H9 (cell line): ENCODE data around the gene CATSPERZ. TPM values are rescaled to one million over a fixed set of nuclear protein-coding genes. Genes with fewer than 3 reads are reported as not detected.

Experiments used
- DNase-seq: peaks from one replicate; pipeline ENCODE4 v3.0.0-alpha.2; 2017
- H2AFZ ChIP-seq: one replicate; pipeline ENCODE4 v1.6.1; 2013; ENCODE audit warnings: mild to moderate bottlenecking, low read length, control low read depth, moderate library complexity
- H2AK5ac ChIP-seq: 2 replicates; pipeline ENCODE4 v1.6.1; 2013; ENCODE audit warnings: low read length, control low read depth, mixed read lengths; ENCODE audit not compliant: insufficient read length
- H2BK120ac ChIP-seq: one replicate; pipeline ENCODE4 v1.6.1; 2013; ENCODE audit warnings: low read depth, mild to moderate bottlenecking, low read length, control low read depth, inconsistent platforms; ENCODE audit not compliant: poor library complexity, severe bottlenecking
- H2BK12ac ChIP-seq: 2 replicates; pipeline ENCODE4 v1.6.1; 2013; ENCODE audit warnings: low read length, control low read depth, mixed read lengths, low read depth; ENCODE audit not compliant: insufficient read length
- H2BK15ac ChIP-seq: 2 replicates; pipeline ENCODE4 v1.6.1; 2013; ENCODE audit warnings: low read depth, low read length, control low read depth
- H2BK20ac ChIP-seq: one replicate; pipeline ENCODE4 v1.6.1; 2013; ENCODE audit warnings: low read depth, mild to moderate bottlenecking, low read length, control low read depth, inconsistent platforms; ENCODE audit not compliant: poor library complexity, severe bottlenecking
- H2BK5ac ChIP-seq: 2 replicates; pipeline ENCODE4 v1.6.1; 2013; ENCODE audit warnings: low read length, control low read depth, mixed read lengths; ENCODE audit not compliant: insufficient read length
- H3K14ac ChIP-seq: 2 replicates; pipeline ENCODE4 v1.6.1; 2013; ENCODE audit warnings: low read length, control low read depth; ENCODE audit not compliant: insufficient read depth
- H3K18ac ChIP-seq: 2 replicates; pipeline ENCODE4 v1.6.1; 2013; ENCODE audit warnings: low read depth, mild to moderate bottlenecking, mixed read lengths, low read length, control low read depth; ENCODE audit not compliant: insufficient read length
- H3K23ac ChIP-seq: 2 replicates; pipeline ENCODE4 v1.6.1; 2013; ENCODE audit warnings: low read length, control low read depth, mixed read lengths, low read depth; ENCODE audit not compliant: insufficient read length
- H3K23me2 ChIP-seq: 2 replicates; pipeline ENCODE4 v1.6.1; 2013; ENCODE audit warnings: low read depth, mild to moderate bottlenecking, mixed read lengths, low read length, control low read depth; ENCODE audit not compliant: insufficient read length, poor library complexity, severe bottlenecking
- H3K27ac ChIP-seq: 2 replicates; pipeline ENCODE4 v1.5.1; 2013; ENCODE audit warnings: low read length, control low read depth, mixed read lengths, low read depth; ENCODE audit not compliant: insufficient read length
- H3K27me3 ChIP-seq: 2 replicates; pipeline ENCODE4 v1.6.1; 2013; ENCODE audit warnings: low read length, control low read depth, inconsistent platforms; ENCODE audit not compliant: insufficient read depth
- H3K4ac ChIP-seq: 2 replicates; pipeline ENCODE4 v1.6.1; 2013; ENCODE audit warnings: low read depth, mild to moderate bottlenecking, control low read depth, inconsistent platforms, low read length, moderate library complexity
- H3K4me1 ChIP-seq: 2 replicates; pipeline ENCODE4 v1.6.1; 2013; ENCODE audit warnings: low read length, control low read depth, inconsistent platforms; ENCODE audit not compliant: insufficient read depth
- H3K4me2 ChIP-seq: 2 replicates; pipeline ENCODE4 v1.6.1; 2013; ENCODE audit warnings: low read length, control low read depth, mixed read lengths; ENCODE audit not compliant: insufficient read length, insufficient read depth
- H3K56ac ChIP-seq: 2 replicates; pipeline ENCODE4 v1.6.1; 2013; ENCODE audit warnings: low read depth, mild to moderate bottlenecking, mixed read lengths, low read length, control low read depth; ENCODE audit not compliant: insufficient read length
- H3K79me1 ChIP-seq: 2 replicates; pipeline ENCODE4 v1.6.1; 2013; ENCODE audit warnings: low read depth, mild to moderate bottlenecking, moderate library complexity, low read length, control low read depth, inconsistent platforms; ENCODE audit not compliant: insufficient read depth, poor library complexity, severe bottlenecking
- H3K79me2 ChIP-seq: 2 replicates; pipeline ENCODE4 v1.6.1; 2013; ENCODE audit warnings: low read length, control low read depth, inconsistent platforms; ENCODE audit not compliant: insufficient read depth
- H3K9ac ChIP-seq: 2 replicates; pipeline ENCODE4 v1.6.1; 2013; ENCODE audit warnings: low read length, control low read depth, mixed read lengths; ENCODE audit not compliant: insufficient read length; ENCODE audit errors: extremely low read depth
- H3K9me3 ChIP-seq: one replicate; pipeline ENCODE4 v1.6.1; 2013; ENCODE audit warnings: low read depth, low read length, inconsistent platforms; ENCODE audit not compliant: control insufficient read depth
- H3T11ph ChIP-seq: one replicate; pipeline ENCODE4 v1.6.1; 2013; ENCODE audit warnings: mild to moderate bottlenecking, low read length, control low read depth, inconsistent platforms
- H4K20me1 ChIP-seq: one replicate; pipeline ENCODE4 v1.6.1; 2013; ENCODE audit not compliant: control insufficient read depth, insufficient read length, insufficient read depth
- H4K5ac ChIP-seq: 2 replicates; pipeline ENCODE4 v1.6.1; 2013; ENCODE audit warnings: low read depth, mild to moderate bottlenecking, mixed read lengths, low read length, control low read depth; ENCODE audit not compliant: insufficient read length
- H4K8ac ChIP-seq: replicated peaks from 2 replicates; pipeline ENCODE4 v1.6.1; 2013; ENCODE audit warnings: low read length, control low read depth, mixed read lengths, low read depth; ENCODE audit not compliant: insufficient read length
- H4K91ac ChIP-seq: 2 replicates; pipeline ENCODE4 v1.6.1; 2013; ENCODE audit warnings: low read depth, mild to moderate bottlenecking, moderate library complexity, mixed read lengths, low read length, control low read depth; ENCODE audit not compliant: insufficient read length
- H3K27ac Mint-ChIP-seq, 3 experiments: 2 replicates in 2 of 3; 3 replicates in 1 of 3; pipeline ENCODE4 v1.8.0; 2020 to 2021; ENCODE audit warnings: mixed read lengths in 3 of 3, mild to moderate bottlenecking in 1 of 3, moderate library complexity in 1 of 3
- H3K27me3 Mint-ChIP-seq: 2 replicates; pipeline ENCODE4 v1.8.0; 2021; ENCODE audit warnings: low read depth, mild to moderate bottlenecking, moderate library complexity, mixed read lengths
- H3K36me3 Mint-ChIP-seq, 3 experiments: 2 replicates in 2 of 3; 3 replicates in 1 of 3; pipeline ENCODE4 v1.8.0; 2020 to 2021; ENCODE audit warnings: low read depth in 3 of 3, mixed read lengths in 3 of 3; ENCODE audit not compliant: insufficient read depth in 1 of 3
- H3K4me1 Mint-ChIP-seq, 2 experiments: 2 replicates each; pipeline ENCODE4 v1.8.0; 2020; ENCODE audit warnings: mixed read lengths in 2 of 2
- H3K4me3 Mint-ChIP-seq, 2 experiments: 2 replicates in 1 of 2; 3 replicates in 1 of 2; pipeline ENCODE4 v1.8.0; 2020 to 2021; ENCODE audit warnings: mild to moderate bottlenecking in 2 of 2, mixed read lengths in 2 of 2, moderate library complexity in 1 of 2
- H3K9me3 Mint-ChIP-seq, 2 experiments: 2 replicates in 1 of 2; 3 replicates in 1 of 2; pipeline ENCODE4 v1.8.0; 2020; ENCODE audit warnings: mild to moderate bottlenecking in 2 of 2, mixed read lengths in 2 of 2, moderate library complexity in 1 of 2
- WGBS: extraction: QIAGEN DNeasy Blood & Tissue Kit; methylation state at CpG from one replicate; pipeline ENCODE4 v1.1.7; 2013; ENCODE audit warnings: missing lambda C conversion rate, low lambda C conversion rate, mixed read lengths; ENCODE audit not compliant: insufficient read length; ENCODE audit errors: extremely low coverage; 5-methylcytosine and 5-hydroxymethylcytosine counted together
- total RNA-seq: library from RNA; stranded (reverse); gene quantifications from 2 replicates; pipeline ENCODE4 v1.2.1, GENCODE V29; 2021
- TF ChIP-seq, protein P1 (sequence below): fragments of 200-600 bp; sonication (generic); conservative IDR thresholded peaks from 3 replicates; pipeline ENCODE4 v1.8.0; 2021; ENCODE audit warnings: antibody characterized with exemption, mild to moderate bottlenecking

The CATSPERZ gene
- total RNA-seq, 1 experiment from 2014 or later: 0.92 TPM

DNA sequence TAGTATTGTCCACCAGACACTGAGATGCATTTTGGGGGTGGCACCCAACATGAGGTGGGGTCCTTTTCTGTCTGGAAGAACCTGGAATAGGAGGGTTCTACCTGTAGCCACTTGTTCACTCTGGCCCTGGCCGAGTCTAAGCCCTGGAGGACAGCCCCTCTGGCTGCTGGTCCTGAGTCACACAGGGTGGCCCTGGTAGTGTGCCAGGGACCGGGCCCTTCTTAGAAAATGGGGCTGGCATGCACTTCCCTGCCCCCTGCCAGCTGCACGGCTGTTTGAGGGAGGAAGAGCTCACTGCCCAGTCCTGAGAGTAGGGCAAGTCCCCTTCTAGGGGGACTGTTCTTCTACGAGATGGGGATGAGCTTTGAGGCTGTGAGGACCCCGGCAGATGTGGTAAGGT lies 46.7 kb upstream of the CATSPERZ start:
- Mint-ChIP-seq H3K36me3 (peaks cover 24 to 44% (median 37%) of the 10 kb centered on the region in 3 experiments; a peak in 6 of 7 replicates), H3K9me3 (no peaks in the 10 kb centered on the region), H3K27ac (peak overlapping the region; percentile 34 to 86 (median 76); a peak in 3 of 7 replicates), H3K27me3 (no peaks in the 10 kb centered on the region), H3K4me1 (peaks cover 26 to 36% of the 10 kb centered on the region in 2 experiments), H3K4me3 (peak overlapping the region; percentile 85 to 98; a peak in 4 of 5 replicates)
- no CpG with 5 or more reads among the region's 5 CpGs for WGBS
- DNase-seq: no peak
- H3K23ac ChIP-seq: no peak overlapping the region
- H4K20me1 ChIP-seq: no peaks in the 10 kb centered on the region
- H3T11ph ChIP-seq: no peak overlapping the region
- H3K56ac ChIP-seq: no peak overlapping the region
- H2AFZ ChIP-seq: no peak overlapping the region
- no peak overlapping the region for H2BK12ac ChIP-seq
- H3K14ac ChIP-seq: no peak overlapping the region
- H2BK5ac ChIP-seq: no peak overlapping the region
- no peak overlapping the region for H3K27ac ChIP-seq
- peaks cover 9% of the 10 kb centered on the region; the same call in 1 of the 2 replicates for H3K4me1 ChIP-seq
- TF ChIP-seq, protein P1, sequence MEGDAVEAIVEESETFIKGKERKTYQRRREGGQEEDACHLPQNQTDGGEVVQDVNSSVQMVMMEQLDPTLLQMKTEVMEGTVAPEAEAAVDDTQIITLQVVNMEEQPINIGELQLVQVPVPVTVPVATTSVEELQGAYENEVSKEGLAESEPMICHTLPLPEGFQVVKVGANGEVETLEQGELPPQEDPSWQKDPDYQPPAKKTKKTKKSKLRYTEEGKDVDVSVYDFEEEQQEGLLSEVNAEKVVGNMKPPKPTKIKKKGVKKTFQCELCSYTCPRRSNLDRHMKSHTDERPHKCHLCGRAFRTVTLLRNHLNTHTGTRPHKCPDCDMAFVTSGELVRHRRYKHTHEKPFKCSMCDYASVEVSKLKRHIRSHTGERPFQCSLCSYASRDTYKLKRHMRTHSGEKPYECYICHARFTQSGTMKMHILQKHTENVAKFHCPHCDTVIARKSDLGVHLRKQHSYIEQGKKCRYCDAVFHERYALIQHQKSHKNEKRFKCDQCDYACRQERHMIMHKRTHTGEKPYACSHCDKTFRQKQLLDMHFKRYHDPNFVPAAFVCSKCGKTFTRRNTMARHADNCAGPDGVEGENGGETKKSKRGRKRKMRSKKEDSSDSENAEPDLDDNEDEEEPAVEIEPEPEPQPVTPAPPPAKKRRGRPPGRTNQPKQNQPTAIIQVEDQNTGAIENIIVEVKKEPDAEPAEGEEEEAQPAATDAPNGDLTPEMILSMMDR: no peak
- H4K8ac ChIP-seq: no peak overlapping the region
- H3K4me2 ChIP-seq: peak overlapping the region; percentile 19
- H3K27me3 ChIP-seq: no peaks in the 10 kb centered on the region
- peaks cover 16% of the 10 kb centered on the region for H3K23me2 ChIP-seq
- no peak overlapping the region for H2BK20ac ChIP-seq
- no peak overlapping the region for H2AK5ac ChIP-seq
- H4K91ac ChIP-seq: no peak overlapping the region
- H3K79me2 ChIP-seq: no peaks in the 10 kb centered on the region; the same call in 1 of the 2 replicates
- H3K79me1 ChIP-seq: peaks cover 3% of the 10 kb centered on the region
- no peak overlapping the region for H3K4ac ChIP-seq
- no peak overlapping the region for H2BK15ac ChIP-seq
- H2BK120ac ChIP-seq: no peak overlapping the region
- no peak overlapping the region for H3K18ac ChIP-seq
- no peaks in the 10 kb centered on the region for H3K9me3 ChIP-seq
- no peak overlapping the region for H3K9ac ChIP-seq
- no peak overlapping the region for H4K5ac ChIP-seq
